ENCODE results near the gene TRIM72. TPM values are rescaled to one million over a fixed set of nuclear protein-coding genes. Genes with fewer than 3 reads are reported as not detected.
"Not testable (repeated sequence)": the region's sequence is repeated elsewhere in the genome, so short reads cannot be mapped to it uniquely, and the experiment has no call there.

The TRIM72 gene
- total RNA-seq, 1 donor from 2014 or later, result 0.06 TPM

DNA sequence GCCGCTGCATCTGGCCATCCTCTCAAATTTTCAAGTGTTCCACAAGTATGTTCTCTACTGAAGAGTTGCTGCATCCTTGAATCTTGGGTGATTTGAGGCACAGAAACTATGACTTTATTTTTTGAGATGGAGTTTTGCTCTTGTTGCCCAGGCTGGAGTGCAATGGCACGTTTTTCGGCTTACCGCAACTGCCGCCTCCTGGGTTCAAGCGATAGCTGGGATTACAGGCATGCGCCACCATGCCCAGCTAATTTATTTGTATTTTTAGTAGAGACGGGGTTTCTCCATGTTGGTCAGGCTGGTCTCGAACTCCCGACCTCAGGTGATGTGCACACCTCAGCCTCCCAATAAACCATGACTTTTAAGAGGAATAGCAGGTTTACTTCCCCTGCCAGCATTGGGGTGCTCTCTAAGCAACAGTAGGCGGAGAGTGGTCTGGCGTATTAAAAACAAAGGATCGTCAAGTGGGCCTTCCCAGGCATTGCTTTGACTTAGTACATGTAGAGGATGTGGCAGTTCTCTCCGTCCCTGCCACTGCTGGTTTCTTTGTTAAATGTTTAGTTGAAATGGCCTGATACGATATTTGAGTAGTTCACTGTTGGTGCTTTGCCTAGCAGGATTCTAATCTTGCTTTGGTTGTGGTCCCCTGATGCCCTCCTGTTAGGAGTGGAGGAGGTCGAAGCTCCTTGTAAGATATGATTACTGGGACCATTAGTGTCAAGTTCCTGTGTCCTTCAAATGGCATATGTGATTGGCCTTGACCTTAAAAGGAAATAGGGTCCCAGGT lies 20.9 kb upstream of the TRIM72 start:
- no peak overlapping the region for H3K27ac ChIP-seq
- intact Hi-C loops (cut with DNase I), result no loop called here
- DNase-seq (no peak), ATAC-seq (no peak)
- no peaks in the 10 kb centered on the region for H3K9me3 ChIP-seq
- no peaks in the 10 kb centered on the region for H3K4me1 ChIP-seq
- TF ChIP-seq, protein P1, sequence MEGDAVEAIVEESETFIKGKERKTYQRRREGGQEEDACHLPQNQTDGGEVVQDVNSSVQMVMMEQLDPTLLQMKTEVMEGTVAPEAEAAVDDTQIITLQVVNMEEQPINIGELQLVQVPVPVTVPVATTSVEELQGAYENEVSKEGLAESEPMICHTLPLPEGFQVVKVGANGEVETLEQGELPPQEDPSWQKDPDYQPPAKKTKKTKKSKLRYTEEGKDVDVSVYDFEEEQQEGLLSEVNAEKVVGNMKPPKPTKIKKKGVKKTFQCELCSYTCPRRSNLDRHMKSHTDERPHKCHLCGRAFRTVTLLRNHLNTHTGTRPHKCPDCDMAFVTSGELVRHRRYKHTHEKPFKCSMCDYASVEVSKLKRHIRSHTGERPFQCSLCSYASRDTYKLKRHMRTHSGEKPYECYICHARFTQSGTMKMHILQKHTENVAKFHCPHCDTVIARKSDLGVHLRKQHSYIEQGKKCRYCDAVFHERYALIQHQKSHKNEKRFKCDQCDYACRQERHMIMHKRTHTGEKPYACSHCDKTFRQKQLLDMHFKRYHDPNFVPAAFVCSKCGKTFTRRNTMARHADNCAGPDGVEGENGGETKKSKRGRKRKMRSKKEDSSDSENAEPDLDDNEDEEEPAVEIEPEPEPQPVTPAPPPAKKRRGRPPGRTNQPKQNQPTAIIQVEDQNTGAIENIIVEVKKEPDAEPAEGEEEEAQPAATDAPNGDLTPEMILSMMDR (IDR thresholded peaks at IDR 0.05), result no peak
- no peak overlapping the region for H3K4me3 ChIP-seq
- H3K27me3 ChIP-seq (ENCODE audit: low read depth), result no peaks in the 10 kb centered on the region
- H3K36me3 ChIP-seq, result peaks cover 98% of the 10 kb centered on the region

DNA sequence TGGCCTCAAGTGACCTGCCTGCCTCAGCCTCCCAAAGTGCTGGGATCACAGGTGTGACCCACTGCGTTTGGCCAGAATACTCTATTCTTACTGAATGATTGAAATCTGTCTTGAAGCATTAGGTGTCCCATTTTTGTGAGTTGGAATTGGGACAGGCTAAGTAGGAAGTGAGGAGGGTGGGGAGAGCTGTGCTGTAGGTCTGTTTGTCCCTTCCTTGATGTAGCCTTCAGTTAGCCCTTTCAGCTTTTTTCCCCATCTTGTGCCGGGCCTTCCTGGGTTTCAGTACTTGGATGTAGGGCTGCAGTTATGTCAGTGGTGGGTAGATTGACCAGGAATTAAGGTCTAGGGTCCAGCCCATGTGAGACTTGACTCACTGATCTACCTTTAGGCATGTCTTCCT lies 20.0 kb upstream of the TRIM72 start:
- Histone ChIP-seq H3K4me3 (no peak overlapping the region), H3K27ac (no peak overlapping the region), H3K36me3 (peaks cover 97% of the 10 kb centered on the region), H3K4me1 (no peaks in the 10 kb centered on the region), H3K27me3 (ENCODE audit: low read depth) (no peaks in the 10 kb centered on the region), H3K9me3 (no peaks in the 10 kb centered on the region)
- DNase-seq (no peak), ATAC-seq (no peak)
- intact Hi-C loops (cut with DNase I), result no loop called here
- TF ChIP-seq, protein P1 (IDR thresholded peaks at IDR 0.05), result no peak

DNA sequence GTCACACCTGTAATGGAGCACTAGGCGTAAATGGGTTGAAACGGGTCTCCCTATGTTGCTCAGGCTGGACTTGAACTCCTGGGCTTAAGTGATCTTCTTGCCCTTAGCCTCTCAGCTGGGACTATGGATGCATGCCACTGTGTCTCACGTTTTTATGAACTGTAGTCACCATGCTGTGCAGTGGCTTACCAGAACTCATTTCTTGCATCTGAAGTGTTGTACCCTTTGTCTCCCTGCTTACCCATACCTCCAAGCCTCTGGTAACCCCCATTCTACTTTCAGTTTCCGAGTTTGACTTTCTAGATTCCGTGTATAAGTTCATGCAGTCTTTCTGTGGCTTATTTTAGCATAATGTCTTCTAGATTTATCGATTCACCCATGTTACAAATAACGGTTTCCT lies 19.0 kb upstream of the TRIM72 start:
- Histone ChIP-seq H3K4me1 (no peaks in the 10 kb centered on the region), H3K27ac (no peak overlapping the region), H3K9me3 (no peaks in the 10 kb centered on the region), H3K4me3 (no peak overlapping the region), H3K27me3 (ENCODE audit: low read depth) (no peaks in the 10 kb centered on the region), H3K36me3 (peaks cover 97% of the 10 kb centered on the region)
- DNase-seq, result no peak
- intact Hi-C loops (cut with DNase I), result no loop called here
- TF ChIP-seq, protein P1 (IDR thresholded peaks at IDR 0.05), result no peak
- no peak for ATAC-seq

DNA sequence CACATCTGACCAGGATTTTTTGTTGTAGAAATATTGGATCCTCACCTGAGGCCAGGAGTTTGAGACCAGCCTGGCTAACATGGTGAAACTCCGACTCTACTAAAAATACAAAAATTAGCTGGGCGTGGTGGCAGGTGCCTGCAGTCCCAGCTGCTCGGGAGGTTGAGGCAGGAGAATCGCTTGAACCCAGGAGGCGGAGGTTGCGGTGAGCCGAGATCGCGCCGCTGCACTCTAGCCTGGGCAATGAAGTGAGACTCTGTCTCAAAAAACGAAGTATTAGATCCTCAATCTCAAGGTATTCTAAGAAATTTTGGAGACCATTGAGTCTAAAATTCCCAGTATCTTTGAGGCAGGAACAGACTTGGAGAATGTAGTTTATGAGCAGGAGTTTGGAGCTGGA lies 18.1 kb upstream of the TRIM72 start:
- DNase-seq; H3K4me1 ChIP-seq; H3K4me3 ChIP-seq; H3K27ac ChIP-seq; H3K9me3 ChIP-seq; H3K27me3 ChIP-seq (ENCODE audit: low read depth); intact Hi-C loops (cut with DNase I); ATAC-seq: not testable (repeated sequence)
- H3K36me3 ChIP-seq, result peaks cover 94% of the 10 kb centered on the region

DNA sequence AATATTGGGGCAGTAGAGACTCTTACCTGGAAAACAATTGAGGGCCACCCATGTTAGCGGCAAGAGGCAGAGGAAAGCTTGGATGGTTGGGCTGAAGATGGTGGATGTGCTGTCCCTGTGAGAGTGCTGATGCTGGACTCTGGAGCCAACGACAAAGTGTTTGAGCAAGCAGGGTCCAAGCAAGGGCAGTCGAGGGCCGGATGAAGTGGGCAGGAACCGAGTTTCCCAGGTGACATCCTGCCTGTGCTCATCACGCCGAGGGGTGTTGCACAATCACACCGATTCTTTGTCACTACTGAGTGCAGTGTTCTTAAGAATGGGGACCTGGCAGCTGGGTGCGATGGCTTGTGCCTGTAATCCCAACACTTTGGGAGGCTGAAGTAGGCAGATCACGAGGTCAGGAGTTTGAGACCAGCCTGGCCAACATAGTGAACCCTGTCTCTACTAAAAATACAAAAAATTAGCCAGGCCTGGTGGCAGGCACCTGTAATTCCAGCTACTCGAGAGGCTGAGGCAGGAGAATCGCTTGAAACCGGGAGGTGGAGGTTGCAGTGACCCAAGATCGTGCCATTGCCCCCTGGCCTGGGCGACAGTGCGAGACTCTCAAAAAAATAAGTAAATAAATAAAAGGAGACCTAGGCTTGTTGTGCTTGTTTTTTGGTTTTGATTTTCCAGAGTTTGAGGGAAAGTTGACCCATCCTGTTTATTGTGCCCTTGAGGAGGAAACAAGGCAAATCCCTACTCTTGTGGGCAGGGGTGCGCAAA lies 17.4 kb upstream of the TRIM72 start:
- H3K4me3 ChIP-seq, result no peak overlapping the region
- H3K27me3 ChIP-seq (ENCODE audit: low read depth), result no peaks in the 10 kb centered on the region
- H3K4me1 ChIP-seq, result peaks cover 14% of the 10 kb centered on the region
- H3K9me3 ChIP-seq, result no peaks in the 10 kb centered on the region
- no peak for ATAC-seq
- TF ChIP-seq, protein P1 (IDR thresholded peaks at IDR 0.05), result no peak
- intact Hi-C loops (cut with DNase I), result no loop called here
- H3K36me3 ChIP-seq, result peaks cover 87% of the 10 kb centered on the region
- peak; percentile 51 for DNase-seq
- no peak overlapping the region for H3K27ac ChIP-seq

All from lower lobe of right lung (tissue), 2 donors.